ENCODE results near the gene AGAP3. TPM values are rescaled to one million over a fixed set of nuclear protein-coding genes. Genes with fewer than 3 reads are reported as not detected.

Gene AGAP3
- polyA plus RNA-seq, 1 of the 3 experiments (the other 2 are of a cell fraction): 126 TPM

DNA sequence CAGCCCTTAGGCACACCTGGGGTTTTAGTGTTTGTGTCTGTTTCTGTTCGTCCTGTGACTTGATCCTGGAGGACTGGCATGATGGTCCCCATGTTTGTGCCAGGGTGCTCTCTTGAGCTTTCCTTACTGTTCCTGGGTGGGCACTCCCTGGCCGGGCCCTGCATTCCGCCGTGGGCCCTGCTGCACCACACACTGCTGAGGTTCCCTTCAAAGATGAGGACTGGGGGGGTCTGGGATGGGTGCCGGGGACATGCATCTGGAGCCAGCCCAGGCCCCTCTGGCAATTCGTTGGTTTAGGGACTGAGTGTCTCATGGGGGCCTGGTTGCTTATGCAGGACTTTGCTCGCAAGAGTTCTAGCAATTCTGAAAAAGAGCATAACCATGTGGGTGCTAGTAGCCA is 4.7 kb downstream of the AGAP3 start:
- H3K4me3 ChIP-seq (ENCODE audit: low read depth in 2 of 2, low read length in 1 of 2): no peak overlapping the region
- peaks cover 0 to 11% of the 10 kb centered on the region in 2 experiments for H3K36me3 ChIP-seq (replicated peaks in 1 of 2; ENCODE audit: control insufficient read depth in 1 of 2, insufficient read depth in 2 of 2, low read length in 1 of 2)
- no peak for DNase-seq
- ChIA-PET CTCF (interaction anchor here (0.9 to 21.3 kb wide), 11 partner anchors 18 to 192 kb away, joined by 3 to 474 read pairs (median 4); partner anchors contain the start of genes ABCB8 and ASIC3), POLR2A (interaction anchor here (0.8 kb wide), 1 partner anchor 135 kb away, joined by 3 read pairs; no protein-coding TSS in a partner anchor)
- H3K27me3 ChIP-seq (ENCODE audit: insufficient read depth): no peaks in the 10 kb centered on the region
- no peak overlapping the region for H3K27ac ChIP-seq (ENCODE audit: low read depth in 2 of 2, low read length in 1 of 2)
- TF ChIP-seq, protein P1, sequence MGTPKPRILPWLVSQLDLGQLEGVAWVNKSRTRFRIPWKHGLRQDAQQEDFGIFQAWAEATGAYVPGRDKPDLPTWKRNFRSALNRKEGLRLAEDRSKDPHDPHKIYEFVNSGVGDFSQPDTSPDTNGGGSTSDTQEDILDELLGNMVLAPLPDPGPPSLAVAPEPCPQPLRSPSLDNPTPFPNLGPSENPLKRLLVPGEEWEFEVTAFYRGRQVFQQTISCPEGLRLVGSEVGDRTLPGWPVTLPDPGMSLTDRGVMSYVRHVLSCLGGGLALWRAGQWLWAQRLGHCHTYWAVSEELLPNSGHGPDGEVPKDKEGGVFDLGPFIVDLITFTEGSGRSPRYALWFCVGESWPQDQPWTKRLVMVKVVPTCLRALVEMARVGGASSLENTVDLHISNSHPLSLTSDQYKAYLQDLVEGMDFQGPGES (IDR thresholded peaks at IDR 0.05; ENCODE audit: low read depth, low read length): no peak
- no peak for TF ChIP-seq MXI1 (IDR thresholded peaks at IDR 0.05; ENCODE audit: low read depth, low read length)
- TF ChIP-seq GABPA (IDR thresholded peaks at IDR 0.05; ENCODE audit: low read depth): no peak
- TF ChIP-seq, protein P2, sequence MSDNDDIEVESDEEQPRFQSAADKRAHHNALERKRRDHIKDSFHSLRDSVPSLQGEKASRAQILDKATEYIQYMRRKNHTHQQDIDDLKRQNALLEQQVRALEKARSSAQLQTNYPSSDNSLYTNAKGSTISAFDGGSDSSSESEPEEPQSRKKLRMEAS (IDR thresholded peaks at IDR 0.05; ENCODE audit: low read depth): no peak
- TF ChIP-seq FOXJ3 (CRISPR knock-in tag; IDR thresholded peaks at IDR 0.05): no peak
- TF ChIP-seq TEAD4 (IDR thresholded peaks at IDR 0.05; ENCODE audit: borderline replicate concordance, insufficient read depth): no peak
- TF ChIP-seq, protein P3, sequence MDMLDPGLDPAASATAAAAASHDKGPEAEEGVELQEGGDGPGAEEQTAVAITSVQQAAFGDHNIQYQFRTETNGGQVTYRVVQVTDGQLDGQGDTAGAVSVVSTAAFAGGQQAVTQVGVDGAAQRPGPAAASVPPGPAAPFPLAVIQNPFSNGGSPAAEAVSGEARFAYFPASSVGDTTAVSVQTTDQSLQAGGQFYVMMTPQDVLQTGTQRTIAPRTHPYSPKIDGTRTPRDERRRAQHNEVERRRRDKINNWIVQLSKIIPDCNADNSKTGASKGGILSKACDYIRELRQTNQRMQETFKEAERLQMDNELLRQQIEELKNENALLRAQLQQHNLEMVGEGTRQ (IDR thresholded peaks at IDR 0.05; ENCODE audit: borderline replicate concordance, low read depth, low read length): no peak
- TF ChIP-seq RAD21 (IDR thresholded peaks at IDR 0.05; ENCODE audit: low read length): no peak
- TF ChIP-seq, protein P4, sequence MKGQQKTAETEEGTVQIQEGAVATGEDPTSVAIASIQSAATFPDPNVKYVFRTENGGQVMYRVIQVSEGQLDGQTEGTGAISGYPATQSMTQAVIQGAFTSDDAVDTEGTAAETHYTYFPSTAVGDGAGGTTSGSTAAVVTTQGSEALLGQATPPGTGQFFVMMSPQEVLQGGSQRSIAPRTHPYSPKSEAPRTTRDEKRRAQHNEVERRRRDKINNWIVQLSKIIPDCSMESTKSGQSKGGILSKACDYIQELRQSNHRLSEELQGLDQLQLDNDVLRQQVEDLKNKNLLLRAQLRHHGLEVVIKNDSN (IDR thresholded peaks at IDR 0.05; ENCODE audit: borderline replicate concordance, low read depth): no peak
- no peak for TF ChIP-seq TCF12 (IDR thresholded peaks at IDR 0.05)
- TF ChIP-seq FOXM1 (IDR thresholded peaks at IDR 0.05; ENCODE audit: low read depth): no peak
- TF ChIP-seq NFIC (IDR thresholded peaks at IDR 0.05; ENCODE audit: borderline replicate concordance): no peak
- TF ChIP-seq EP300 (IDR thresholded peaks at IDR 0.05; ENCODE audit: borderline replicate concordance in 1 of 2, low read depth in 1 of 2, low read length in 1 of 2): no peak
- no peak for TF ChIP-seq GATA2 (CRISPR knock-in tag; IDR thresholded peaks at IDR 0.05)
- TF ChIP-seq, protein P5, sequence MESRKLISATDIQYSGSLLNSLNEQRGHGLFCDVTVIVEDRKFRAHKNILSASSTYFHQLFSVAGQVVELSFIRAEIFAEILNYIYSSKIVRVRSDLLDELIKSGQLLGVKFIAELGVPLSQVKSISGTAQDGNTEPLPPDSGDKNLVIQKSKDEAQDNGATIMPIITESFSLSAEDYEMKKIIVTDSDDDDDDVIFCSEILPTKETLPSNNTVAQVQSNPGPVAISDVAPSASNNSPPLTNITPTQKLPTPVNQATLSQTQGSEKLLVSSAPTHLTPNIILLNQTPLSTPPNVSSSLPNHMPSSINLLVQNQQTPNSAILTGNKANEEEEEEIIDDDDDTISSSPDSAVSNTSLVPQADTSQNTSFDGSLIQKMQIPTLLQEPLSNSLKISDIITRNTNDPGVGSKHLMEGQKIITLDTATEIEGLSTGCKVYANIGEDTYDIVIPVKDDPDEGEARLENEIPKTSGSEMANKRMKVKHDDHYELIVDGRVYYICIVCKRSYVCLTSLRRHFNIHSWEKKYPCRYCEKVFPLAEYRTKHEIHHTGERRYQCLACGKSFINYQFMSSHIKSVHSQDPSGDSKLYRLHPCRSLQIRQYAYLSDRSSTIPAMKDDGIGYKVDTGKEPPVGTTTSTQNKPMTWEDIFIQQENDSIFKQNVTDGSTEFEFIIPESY (IDR thresholded peaks at IDR 0.05; ENCODE audit: borderline replicate concordance, low read depth): no peak
- TF ChIP-seq, protein P6, sequence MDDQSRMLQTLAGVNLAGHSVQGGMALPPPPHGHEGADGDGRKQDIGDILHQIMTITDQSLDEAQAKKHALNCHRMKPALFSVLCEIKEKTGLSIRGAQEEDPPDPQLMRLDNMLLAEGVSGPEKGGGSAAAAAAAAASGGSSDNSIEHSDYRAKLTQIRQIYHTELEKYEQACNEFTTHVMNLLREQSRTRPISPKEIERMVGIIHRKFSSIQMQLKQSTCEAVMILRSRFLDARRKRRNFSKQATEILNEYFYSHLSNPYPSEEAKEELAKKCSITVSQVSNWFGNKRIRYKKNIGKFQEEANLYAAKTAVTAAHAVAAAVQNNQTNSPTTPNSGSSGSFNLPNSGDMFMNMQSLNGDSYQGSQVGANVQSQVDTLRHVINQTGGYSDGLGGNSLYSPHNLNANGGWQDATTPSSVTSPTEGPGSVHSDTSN (IDR thresholded peaks at IDR 0.05): no peak
- no peak for TF ChIP-seq FOSL2 (IDR thresholded peaks at IDR 0.05; ENCODE audit: borderline replicate concordance, low read depth)
- no peak for TF ChIP-seq ELF1 (IDR thresholded peaks at IDR 0.05)
- TF ChIP-seq RXRA (IDR thresholded peaks at IDR 0.05; ENCODE audit: borderline replicate concordance, low read depth): no peak
- peaks cover 93% of the 10 kb centered on the region for H3K79me2 ChIP-seq (ENCODE audit: insufficient read depth)
- peaks cover 86% of the 10 kb centered on the region for H4K20me1 ChIP-seq (ENCODE audit: insufficient read depth)
- no peak overlapping the region for H3K4me2 ChIP-seq
- no peak overlapping the region for H2AFZ ChIP-seq (ENCODE audit: low read depth)
- H3K9me2 ChIP-seq: no peaks in the 10 kb centered on the region
- H3K4me1 ChIP-seq (ENCODE audit: control insufficient read depth in 1 of 2, insufficient read depth in 2 of 2, low read depth in 1 of 2, low read length in 1 of 2): peaks cover 15 to 26% of the 10 kb centered on the region in 2 experiments
- H3K9me3 ChIP-seq: no peaks in the 10 kb centered on the region
- peaks cover 15% of the 10 kb centered on the region for H3F3A ChIP-seq (replicated peaks; ENCODE audit: insufficient read depth)
- no peak overlapping the region for H3K9ac ChIP-seq
- 93% methylated on average over 7 of the region's 7 CpGs for WGBS (ENCODE audit: low lambda C conversion rate)

Data from SK-N-SH (cell line).